Mesothelial cell of epicardium (in vitro differentiated cells): ENCODE measurements around the gene TMEM94. TPM values are rescaled to one million over a fixed set of nuclear protein-coding genes. Genes with fewer than 3 reads are reported as not detected.

Experiments
- DNase-seq, 2 experiments: peaks; one replicate each; pipeline ENCODE4 v3.0.0; 2021; ENCODE audit warnings: low spot score in 2 of 2; ENCODE audit not compliant: unreplicated experiment in 2 of 2
- H3K27ac Mint-ChIP-seq: 2 replicates; pipeline ENCODE4 v1.8.0; 2021; ENCODE audit warnings: mixed read lengths
- H3K27me3 Mint-ChIP-seq: 2 replicates; pipeline ENCODE4 v1.8.0; 2021; ENCODE audit warnings: low read depth, mixed read lengths
- H3K36me3 Mint-ChIP-seq: 2 replicates; pipeline ENCODE4 v1.8.0; 2021; ENCODE audit warnings: mixed read lengths
- H3K4me1 Mint-ChIP-seq: 2 replicates; pipeline ENCODE4 v1.8.0; 2021; ENCODE audit warnings: mixed read lengths
- H3K4me3 Mint-ChIP-seq: 2 replicates; pipeline ENCODE4 v1.8.0; 2021; ENCODE audit warnings: mild to moderate bottlenecking, moderate library complexity, mixed read lengths
- H3K9me3 Mint-ChIP-seq: 2 replicates; pipeline ENCODE4 v1.8.0; 2021; ENCODE audit warnings: mixed read lengths
- total RNA-seq: library from RNA; stranded (reverse); gene quantifications from 3 replicates; pipeline ENCODE4 v1.2.1, GENCODE V29; 2021
- TF ChIP-seq, protein P1 (sequence below): fragments of 200-600 bp; sonication (generic); IDR thresholded peaks from one replicate; pipeline ENCODE4 v1.5.0; 2021; ENCODE audit warnings: antibody characterized with exemption; ENCODE audit not compliant: unreplicated experiment

The TMEM94 gene
- total RNA-seq, 1 donor from 2014 or later: 126 TPM

GRCh38 chr17:75486951-75487350, 30.5 kb downstream of the TMEM94 start:
- TF ChIP-seq, protein P1, sequence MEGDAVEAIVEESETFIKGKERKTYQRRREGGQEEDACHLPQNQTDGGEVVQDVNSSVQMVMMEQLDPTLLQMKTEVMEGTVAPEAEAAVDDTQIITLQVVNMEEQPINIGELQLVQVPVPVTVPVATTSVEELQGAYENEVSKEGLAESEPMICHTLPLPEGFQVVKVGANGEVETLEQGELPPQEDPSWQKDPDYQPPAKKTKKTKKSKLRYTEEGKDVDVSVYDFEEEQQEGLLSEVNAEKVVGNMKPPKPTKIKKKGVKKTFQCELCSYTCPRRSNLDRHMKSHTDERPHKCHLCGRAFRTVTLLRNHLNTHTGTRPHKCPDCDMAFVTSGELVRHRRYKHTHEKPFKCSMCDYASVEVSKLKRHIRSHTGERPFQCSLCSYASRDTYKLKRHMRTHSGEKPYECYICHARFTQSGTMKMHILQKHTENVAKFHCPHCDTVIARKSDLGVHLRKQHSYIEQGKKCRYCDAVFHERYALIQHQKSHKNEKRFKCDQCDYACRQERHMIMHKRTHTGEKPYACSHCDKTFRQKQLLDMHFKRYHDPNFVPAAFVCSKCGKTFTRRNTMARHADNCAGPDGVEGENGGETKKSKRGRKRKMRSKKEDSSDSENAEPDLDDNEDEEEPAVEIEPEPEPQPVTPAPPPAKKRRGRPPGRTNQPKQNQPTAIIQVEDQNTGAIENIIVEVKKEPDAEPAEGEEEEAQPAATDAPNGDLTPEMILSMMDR: no peak
- no peak for DNase-seq
- Mint-ChIP-seq H3K4me3 (no peak overlapping the region), H3K36me3 (peaks cover 2% of the 10 kb centered on the region), H3K9me3 (no peaks in the 10 kb centered on the region), H3K4me1 (no peaks in the 10 kb centered on the region), H3K27me3 (no peaks in the 10 kb centered on the region), H3K27ac (no peak overlapping the region)

DNA sequence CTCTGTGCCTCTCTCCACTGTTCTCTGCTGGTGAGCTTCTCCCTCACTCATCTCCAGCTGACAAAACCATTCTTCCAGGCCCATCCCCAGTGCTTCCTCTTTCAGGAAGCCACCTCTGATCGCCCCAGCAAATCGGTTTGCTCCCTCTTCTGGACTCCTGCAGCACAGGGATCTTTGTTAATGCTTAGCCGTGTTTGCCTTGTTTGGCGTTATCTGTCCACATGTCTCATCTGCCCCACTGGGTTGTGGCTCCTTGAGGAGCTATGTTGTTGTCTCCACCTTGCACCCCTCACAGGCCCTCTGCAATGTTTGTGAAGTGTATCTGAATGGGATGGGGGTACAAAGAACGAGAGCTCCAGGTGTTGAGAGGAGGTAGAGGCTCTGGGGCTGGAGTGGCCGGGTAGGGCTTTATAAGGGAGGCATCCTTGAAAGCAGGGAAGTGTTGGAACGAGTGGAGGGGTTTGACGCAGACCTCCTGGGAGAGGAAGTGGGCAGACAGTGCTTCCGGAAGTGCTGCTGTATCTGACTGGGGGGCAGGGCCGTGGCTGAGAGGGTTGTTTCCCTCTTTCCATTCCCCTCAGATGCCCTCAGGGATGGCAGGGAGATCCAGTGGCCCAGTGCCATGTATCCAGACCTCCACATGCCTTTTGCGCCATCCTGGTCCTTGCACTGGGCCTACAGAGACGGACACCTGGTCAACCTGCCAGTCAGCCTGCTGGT, 31.1 kb downstream of the TMEM94 start:
- Mint-ChIP-seq H3K27ac (peak overlapping the region; percentile 31), H3K9me3 (no peaks in the 10 kb centered on the region), H3K4me1 (no peaks in the 10 kb centered on the region), H3K36me3 (peaks cover 2% of the 10 kb centered on the region), H3K27me3 (no peaks in the 10 kb centered on the region), H3K4me3 (no peak overlapping the region)
- TF ChIP-seq, protein P1: no peak
- no peak for DNase-seq

- Mint-ChIP-seq H3K36me3 (peaks cover 4% of the 10 kb centered on the region), H3K9me3 (no peaks in the 10 kb centered on the region), H3K4me1 (no peaks in the 10 kb centered on the region), H3K4me3 (no peak overlapping the region), H3K27me3 (no peaks in the 10 kb centered on the region), H3K27ac (no peak overlapping the region)
- TF ChIP-seq, protein P1: no peak
- no peak for DNase-seq
Observed at GRCh38 chr17:75488693-75489510, 32.5 kb downstream of the TMEM94 start.

DNA sequence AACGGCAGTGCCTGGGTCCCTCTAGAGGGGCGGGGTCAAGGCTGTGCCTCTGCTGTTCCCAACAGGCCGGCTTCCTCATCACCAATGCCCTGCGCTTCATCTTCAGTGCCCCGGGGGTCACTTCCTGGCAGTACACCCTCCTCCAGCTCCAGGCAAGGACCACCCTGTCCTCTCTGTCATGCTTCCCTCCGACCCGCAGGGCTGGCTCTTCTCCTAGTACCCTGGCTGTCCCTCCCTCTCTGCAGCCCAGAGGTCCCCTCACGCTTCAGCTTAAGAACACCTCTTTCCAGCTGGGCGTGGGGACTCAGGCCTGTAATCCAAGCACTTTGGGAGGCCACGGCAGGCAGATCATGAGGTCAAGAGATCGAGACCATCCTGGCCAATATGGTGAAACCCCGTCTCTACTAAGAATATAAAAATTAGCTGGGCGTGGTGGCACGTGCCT, 33.1 kb downstream of the TMEM94 start:
- H3K4me3 Mint-ChIP-seq: no peak overlapping the region
- no peak for DNase-seq

DNA sequence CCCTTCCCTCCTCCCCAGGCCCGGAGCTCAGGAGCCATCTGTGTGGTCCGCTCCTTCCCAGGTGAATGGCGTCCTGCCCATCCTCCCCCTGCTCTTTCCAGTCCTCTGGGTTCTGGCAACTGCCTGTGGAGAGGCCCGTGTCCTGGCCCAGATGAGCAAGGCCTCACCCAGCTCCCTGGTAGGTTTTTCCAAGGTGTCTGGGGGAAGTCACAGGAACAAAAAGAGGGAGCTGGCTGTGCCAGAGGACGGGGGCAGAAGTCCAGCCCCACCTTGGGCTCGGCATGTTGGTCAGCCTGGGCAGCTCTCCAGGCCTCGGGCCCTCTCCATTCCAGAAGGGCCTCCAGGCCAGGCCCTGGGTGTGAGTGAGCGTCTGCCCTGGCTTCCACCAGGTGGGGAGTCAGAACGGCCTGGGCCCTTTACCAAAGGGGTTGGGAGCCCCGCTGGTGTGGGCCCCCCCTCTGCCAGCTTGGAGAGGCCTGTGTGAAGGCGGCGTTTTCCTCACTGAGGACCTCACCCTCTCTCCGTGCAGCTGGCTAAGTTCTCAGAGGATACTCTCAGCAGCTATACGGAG, 33.8 kb downstream of the TMEM94 start:
- Mint-ChIP-seq H3K9me3 (no peaks in the 10 kb centered on the region), H3K36me3 (peaks cover 7% of the 10 kb centered on the region), H3K4me3 (no peak overlapping the region), H3K27ac (no peak overlapping the region), H3K4me1 (no peaks in the 10 kb centered on the region), H3K27me3 (no peaks in the 10 kb centered on the region)
- DNase-seq: no peak
- TF ChIP-seq, protein P1: no peak

More for the DNA sequence above, 33.1 kb downstream of the TMEM94 start:
- Mint-ChIP-seq H3K27ac (no peak overlapping the region), H3K9me3 (no peaks in the 10 kb centered on the region), H3K36me3 (peaks cover 7% of the 10 kb centered on the region), H3K27me3 (no peaks in the 10 kb centered on the region), H3K4me1 (no peaks in the 10 kb centered on the region)
- TF ChIP-seq, protein P1: no peak
